Peyer's patch (tissue), 4 donors: ENCODE results near the gene PALM3. TPM values are rescaled to one million over a fixed set of nuclear protein-coding genes. Genes with fewer than 3 reads are reported as not detected.

Source experiments
- DNase-seq, 3 donors: peaks; one replicate each; pipeline ENCODE4 v3.0.0-alpha.2; 2017 to 2019
- H3K27ac ChIP-seq, 4 donors: fragments of 200-600 bp; sonication (generic); one replicate each; pipeline ENCODE4 v1.5.1; 2016 to 2019
- H3K27me3 ChIP-seq, 2 donors: fragments of 200-600 bp; sonication (generic); one replicate each; pipeline ENCODE4 v1.5.1; 2019
- H3K36me3 ChIP-seq, 3 donors: fragments of 200-600 bp; sonication (generic); one replicate each; pipeline ENCODE4 v1.5.1; 2016 to 2019
- H3K4me1 ChIP-seq, 4 donors: fragments of 200-600 bp; sonication (generic); one replicate each; pipeline ENCODE4 v1.5.1; 2016 to 2019
- H3K4me3 ChIP-seq, 4 donors: fragments of 200-600 bp; sonication (generic); 1 replicate in 3 of 4; 2 replicates in 1 of 4; pipeline ENCODE4 v1.5.1; 2016 to 2019; ENCODE audit warnings: mild to moderate bottlenecking in 1 of 4
- H3K9me3 ChIP-seq, 4 donors: fragments of 200-600 bp; sonication (generic); one replicate each; pipeline ENCODE4 v1.5.1; 2016 to 2019; ENCODE audit warnings: mild to moderate bottlenecking in 1 of 4
- CTCF ChIP-seq, 6 experiments: fragments of 450-650 bp in 4 of 6; fragments of 200-600 bp in 2 of 6; sonication (generic) in 1 of 6; IDR thresholded peaks; one replicate each; pipeline ENCODE4 v1.5.1; 2017 to 2019; ENCODE audit warnings: antibody characterized with exemption in 6 of 6, mild to moderate bottlenecking in 3 of 6, moderate library complexity in 1 of 6
- POLR2A ChIP-seq, 2 donors: fragments of 450-650 bp; IDR thresholded peaks; one replicate each; pipeline ENCODE4 v1.5.1; 2017; ENCODE audit warnings: antibody characterized with exemption in 2 of 2, mild to moderate bottlenecking in 2 of 2, moderate library complexity in 2 of 2
- total RNA-seq, 4 donors: library from RNA; depleted of rRNA; stranded (reverse); fragments of >200 nt; gene quantifications; one replicate each; pipeline ENCODE4 v1.1.0, GENCODE V29; 2016

The PALM3 gene, protein sequence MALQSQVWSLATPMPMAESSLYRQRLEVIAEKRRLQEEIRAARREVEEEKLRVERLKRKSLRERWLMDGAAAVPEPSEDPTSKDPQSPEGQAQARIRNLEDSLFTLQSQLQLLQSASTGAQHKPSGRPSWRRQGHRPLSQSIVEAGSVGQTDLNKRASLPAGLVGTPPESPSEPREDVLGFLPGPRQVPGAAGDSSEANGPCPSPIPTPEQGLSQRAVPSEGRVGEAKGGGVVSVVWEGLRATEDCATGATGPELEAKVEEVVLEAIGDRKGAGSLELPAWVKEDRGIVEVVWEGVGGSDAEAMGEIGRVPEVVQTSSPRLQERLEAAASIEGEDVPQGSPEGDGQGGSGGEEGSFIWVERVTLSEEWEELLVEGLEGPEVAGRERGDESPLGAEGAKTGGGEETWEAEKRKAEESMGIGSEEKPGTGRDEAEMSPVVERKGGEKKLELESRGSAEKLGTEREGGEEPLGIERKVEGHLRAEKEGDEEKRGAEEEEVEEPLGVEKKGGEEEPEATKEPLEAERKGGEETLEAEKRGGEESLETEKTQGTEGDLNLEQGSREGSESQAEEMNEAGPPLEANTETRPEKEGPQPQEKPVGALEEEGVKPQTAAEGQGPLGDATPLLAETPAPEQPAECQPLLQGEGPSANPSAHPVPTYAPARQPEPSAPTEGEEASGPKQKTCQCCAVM
- total RNA-seq, result under 1 TPM in 2 of 4 donors, not detected in 2; 0.53 to 0.54 TPM

DNA sequence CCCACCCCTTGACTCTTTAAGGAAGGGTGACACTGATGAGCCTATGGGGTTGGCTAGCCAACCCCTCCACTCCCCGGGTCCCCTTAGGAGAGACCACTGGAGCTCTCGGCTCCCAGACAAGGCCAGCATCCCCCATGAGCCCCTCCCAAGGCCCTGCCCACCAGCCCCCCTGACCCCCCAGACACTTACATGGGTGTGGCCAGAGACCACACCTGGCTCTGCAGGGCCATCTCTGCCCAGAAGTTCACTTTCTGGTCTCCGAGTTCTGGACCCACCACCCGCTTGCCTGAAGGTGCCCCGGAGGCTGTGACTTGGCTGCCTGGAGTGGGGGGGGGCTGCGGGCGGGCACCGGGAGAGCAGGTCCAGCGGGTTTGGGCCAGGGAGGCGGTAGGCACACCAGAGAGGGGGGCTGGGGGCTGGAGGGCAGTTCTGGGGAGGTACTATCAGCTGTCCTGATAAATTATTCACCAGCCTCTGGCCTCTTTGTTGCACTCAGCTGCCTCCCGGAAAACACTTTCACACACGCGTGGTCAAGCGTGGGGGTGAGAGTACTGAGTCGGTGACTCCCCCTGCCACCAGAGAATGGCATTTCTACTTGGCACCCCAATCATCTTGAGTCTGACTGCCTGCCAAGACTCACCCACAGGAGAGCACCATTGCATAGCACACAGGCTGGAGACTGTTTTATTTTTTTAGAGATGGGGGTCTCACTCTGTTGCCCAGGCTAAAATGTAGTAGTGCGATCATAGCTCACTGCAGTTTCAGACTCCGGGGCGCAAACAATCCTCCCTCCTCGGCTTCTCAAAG lies at the start of gene PALM3:
PALM3 (minus strand) TSS at position 326 of the 807 bp plus-strand sequence; CDS start at position 230, 96 bp downstream.
- Histone ChIP-seq H3K27me3 (peaks cover 0 to 3% of the 10 kb centered on the region in 2 donors), H3K36me3 (no peaks in the 10 kb centered on the region), H3K4me1 (peaks cover 0 to 21% (median 5%) of the 10 kb centered on the region in 4 donors), H3K27ac (no peak within 1 kb of the TSS), H3K4me3 (peak within 1 kb of the TSS in 2 of 4 donors; percentile 14 to 42), H3K9me3 (no peaks in the 10 kb centered on the region)
- no peak for TF ChIP-seq POLR2A (IDR thresholded peaks at IDR 0.05)
- no peak for TF ChIP-seq CTCF (IDR thresholded peaks at IDR 0.05)
- DNase-seq, result no peak

DNA sequence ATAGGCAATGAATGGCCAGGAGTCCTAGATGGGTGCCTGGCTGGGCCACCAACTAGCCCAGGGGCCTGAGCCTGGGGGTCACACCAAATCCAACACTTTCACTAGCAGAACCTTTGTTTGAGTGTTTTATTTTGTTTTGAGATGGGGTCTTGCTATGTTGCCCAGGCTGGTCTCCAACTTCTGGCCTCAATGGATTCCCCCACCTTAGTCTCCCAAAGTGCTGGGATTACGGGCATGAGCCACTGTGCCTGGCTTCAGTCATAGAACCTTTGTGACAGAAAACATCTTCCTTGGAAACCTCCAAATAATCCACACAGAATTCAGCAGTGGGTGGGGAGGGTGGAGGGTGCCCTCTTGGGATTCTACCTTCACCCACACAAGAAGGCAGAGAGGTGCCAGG lies 49.6 kb upstream of the PALM3 start:
- no peak overlapping the region for H3K4me3 ChIP-seq
- H3K36me3 ChIP-seq, result peaks cover 0 to 6% (median 0%) of the 10 kb centered on the region in 3 donors
- H3K27ac ChIP-seq, result no peak overlapping the region
- no peaks in the 10 kb centered on the region for H3K27me3 ChIP-seq
- peaks cover 0 to 43% (median 7%) of the 10 kb centered on the region in 4 donors for H3K4me1 ChIP-seq
- no peak for DNase-seq
- H3K9me3 ChIP-seq, result no peaks in the 10 kb centered on the region
- TF ChIP-seq CTCF (IDR thresholded peaks at IDR 0.05) (no peak), POLR2A (IDR thresholded peaks at IDR 0.05) (no peak)

DNA sequence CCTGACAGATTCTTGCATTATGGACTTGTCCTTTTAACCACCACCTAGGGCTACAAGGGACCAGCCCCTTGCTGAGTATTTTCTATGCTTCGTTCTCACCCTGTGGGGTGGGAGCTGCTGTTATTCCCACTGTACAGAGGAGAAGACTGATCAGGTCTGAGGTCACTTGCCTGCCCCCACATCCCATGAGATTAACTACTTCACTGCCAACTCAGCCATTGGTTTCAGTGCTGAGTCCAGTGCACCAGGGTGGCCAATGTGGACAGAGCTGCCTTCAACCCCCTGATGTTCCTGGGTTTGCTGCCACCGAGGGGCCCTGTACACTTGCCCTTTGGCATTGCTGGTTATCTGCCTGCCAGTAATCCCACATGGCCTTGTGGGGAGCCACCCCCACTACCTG lies 48.8 kb upstream of the PALM3 start:
- TF ChIP-seq CTCF (IDR thresholded peaks at IDR 0.05) (no peak), POLR2A (IDR thresholded peaks at IDR 0.05) (no peak)
- Histone ChIP-seq H3K27me3 (no peaks in the 10 kb centered on the region), H3K4me1 (peaks cover 0 to 35% (median 5%) of the 10 kb centered on the region in 4 donors), H3K9me3 (no peaks in the 10 kb centered on the region), H3K36me3 (peaks cover 0 to 14% (median 0%) of the 10 kb centered on the region in 3 donors), H3K4me3 (no peak overlapping the region), H3K27ac (no peak overlapping the region)
- DNase-seq, result no peak

- peaks cover 0 to 9% (median 2%) of the 10 kb centered on the region in 4 donors for H3K4me1 ChIP-seq
- H3K27ac ChIP-seq, result peak overlapping the region in 2 of 4 donors; percentile 19 to 61
- no peaks in the 10 kb centered on the region for H3K27me3 ChIP-seq
- TF ChIP-seq CTCF (IDR thresholded peaks at IDR 0.05) (no peak), POLR2A (IDR thresholded peaks at IDR 0.05) (no peak)
- no peak overlapping the region for H3K4me3 ChIP-seq
- H3K9me3 ChIP-seq, result no peaks in the 10 kb centered on the region
- no peak for DNase-seq
- H3K36me3 ChIP-seq, result peaks cover 0 to 33% (median 0%) of the 10 kb centered on the region in 3 donors
Measured at GRCh38 chr19:14107581-14108461, 45.9 kb upstream of the PALM3 start.
